Measurements from ENCODE around the gene ZC3H12A.

GRCh38 chr1:37501661-37502060 lies 27.3 kb downstream of the ZC3H12A start:
- TF ChIP-seq EP300 (IDR thresholded peaks at IDR 0.05) (no peak), POLR2A (IDR thresholded peaks at IDR 0.05) (no peak)

All from ovary (tissue), 1 donor.